NCI-H128 (cell line): Measurements from ENCODE around the gene TTLL1.
"Not testable (repeated sequence)": the region's sequence is repeated elsewhere in the genome, so short reads cannot be mapped to it uniquely, and the experiment has no call there.

Experiments used
- DNase-seq: peaks from one replicate; lab custom pipeline; 2025; ENCODE audit not compliant: unreplicated experiment; lab: John Stamatoyannopoulos, UW

TTLL1 gene

GRCh38 chr22:43014316-43014868 is 74.8 kb downstream of the TTLL1 start:
- peak; percentile 3 for DNase-seq

- DNase-seq = no peak
Measured at GRCh38 chr22:43013355-43014315, 75.6 kb downstream of the TTLL1 start.

GRCh38 chr22:43012390-43012789 is 76.8 kb downstream of the TTLL1 start:
- DNase-seq = no peak

GRCh38 chr22:43011079-43011478 is 78.1 kb downstream of the TTLL1 start:
- no peak for DNase-seq

- DNase-seq = no peak
Measured at GRCh38 chr22:43009444-43009843, 79.7 kb downstream of the TTLL1 start.

GRCh38 chr22:43008921-43009320 is 80.3 kb downstream of the TTLL1 start:
- DNase-seq = no peak

GRCh38 chr22:43008509-43008908 is 80.7 kb downstream of the TTLL1 start:
- DNase-seq = no peak

GRCh38 chr22:43007519-43008102 is 81.6 kb downstream of the TTLL1 start:
- DNase-seq = peak; percentile 32

- no peak for DNase-seq
Measured at GRCh38 chr22:43006753-43007152, 82.4 kb downstream of the TTLL1 start.

- no peak for DNase-seq
Measured at GRCh38 chr22:43006016-43006505, 83.1 kb downstream of the TTLL1 start.

GRCh38 chr22:43005106-43005505 is 84.1 kb downstream of the TTLL1 start:
- DNase-seq = no peak

- DNase-seq = no peak
Measured at GRCh38 chr22:43004362-43005035, 84.7 kb downstream of the TTLL1 start.

- DNase-seq = no peak
Measured at GRCh38 chr22:43002202-43002586, 87.0 kb downstream of the TTLL1 start.

GRCh38 chr22:43001271-43002201 is 87.7 kb downstream of the TTLL1 start:
- DNase-seq = no peak

- DNase-seq = no peak
Measured at GRCh38 chr22:43000441-43001175, 88.6 kb downstream of the TTLL1 start.

- no peak for DNase-seq
Measured at GRCh38 chr22:42997582-42998090, 91.6 kb downstream of the TTLL1 start.

GRCh38 chr22:42996646-42997365 is 92.4 kb downstream of the TTLL1 start:
- DNase-seq = no peak

- DNase-seq = not testable (repeated sequence)
Measured at GRCh38 chr22:42995654-42996053, 93.5 kb downstream of the TTLL1 start.
